GM12872 (cell line): Measurements from ENCODE around the gene TPD52L3.

Experiments
- TF ChIP-seq, protein P1 (sequence below): IDR thresholded peaks from 3 replicates; pipeline ENCODE4 v1.5.1; 2011; ENCODE audit warnings: low read depth, mild to moderate bottlenecking, low read length, moderate library complexity; ENCODE audit not compliant: insufficient read depth

TPD52L3 gene

DNA sequence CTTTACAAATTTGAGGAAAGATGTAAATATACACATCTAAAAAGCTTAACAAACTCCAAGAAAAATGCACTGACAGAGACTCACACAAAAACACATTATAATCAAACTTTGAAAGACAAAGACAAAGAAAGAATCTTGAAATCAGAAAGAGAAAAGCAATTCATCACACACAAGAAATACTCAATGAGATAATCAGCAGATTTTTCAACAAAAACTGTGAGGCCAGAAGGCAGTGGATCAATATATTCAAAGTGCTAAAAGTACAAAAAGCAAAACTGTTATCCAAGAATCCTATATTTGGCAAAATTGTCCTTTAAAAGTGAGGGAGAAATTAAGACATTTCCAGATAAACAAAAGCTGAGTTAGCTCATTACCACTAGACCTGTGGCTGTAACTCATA, 6.1 kb downstream of the TPD52L3 start:
- TF ChIP-seq, protein P1, sequence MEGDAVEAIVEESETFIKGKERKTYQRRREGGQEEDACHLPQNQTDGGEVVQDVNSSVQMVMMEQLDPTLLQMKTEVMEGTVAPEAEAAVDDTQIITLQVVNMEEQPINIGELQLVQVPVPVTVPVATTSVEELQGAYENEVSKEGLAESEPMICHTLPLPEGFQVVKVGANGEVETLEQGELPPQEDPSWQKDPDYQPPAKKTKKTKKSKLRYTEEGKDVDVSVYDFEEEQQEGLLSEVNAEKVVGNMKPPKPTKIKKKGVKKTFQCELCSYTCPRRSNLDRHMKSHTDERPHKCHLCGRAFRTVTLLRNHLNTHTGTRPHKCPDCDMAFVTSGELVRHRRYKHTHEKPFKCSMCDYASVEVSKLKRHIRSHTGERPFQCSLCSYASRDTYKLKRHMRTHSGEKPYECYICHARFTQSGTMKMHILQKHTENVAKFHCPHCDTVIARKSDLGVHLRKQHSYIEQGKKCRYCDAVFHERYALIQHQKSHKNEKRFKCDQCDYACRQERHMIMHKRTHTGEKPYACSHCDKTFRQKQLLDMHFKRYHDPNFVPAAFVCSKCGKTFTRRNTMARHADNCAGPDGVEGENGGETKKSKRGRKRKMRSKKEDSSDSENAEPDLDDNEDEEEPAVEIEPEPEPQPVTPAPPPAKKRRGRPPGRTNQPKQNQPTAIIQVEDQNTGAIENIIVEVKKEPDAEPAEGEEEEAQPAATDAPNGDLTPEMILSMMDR: no peak

DNA sequence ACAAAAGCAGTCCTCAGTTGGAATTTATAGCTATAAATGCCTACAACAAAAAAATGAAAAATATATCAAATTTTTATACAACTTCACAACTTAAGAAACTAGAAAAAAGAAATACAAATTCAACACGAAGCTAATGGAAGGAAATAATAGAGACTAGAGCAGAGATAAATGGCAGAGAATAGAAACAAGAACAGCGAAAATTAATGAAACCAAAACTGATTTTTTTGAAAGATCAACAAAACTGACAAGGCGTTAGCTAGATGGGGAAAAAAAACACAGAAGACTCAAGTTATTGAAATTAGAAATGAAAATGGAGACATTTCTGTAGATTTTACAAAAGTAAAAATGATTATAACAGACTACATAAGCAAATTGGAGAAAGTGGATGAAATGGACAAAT, 20.6 kb downstream of the TPD52L3 start:
- TF ChIP-seq, protein P1: no peak

DNA sequence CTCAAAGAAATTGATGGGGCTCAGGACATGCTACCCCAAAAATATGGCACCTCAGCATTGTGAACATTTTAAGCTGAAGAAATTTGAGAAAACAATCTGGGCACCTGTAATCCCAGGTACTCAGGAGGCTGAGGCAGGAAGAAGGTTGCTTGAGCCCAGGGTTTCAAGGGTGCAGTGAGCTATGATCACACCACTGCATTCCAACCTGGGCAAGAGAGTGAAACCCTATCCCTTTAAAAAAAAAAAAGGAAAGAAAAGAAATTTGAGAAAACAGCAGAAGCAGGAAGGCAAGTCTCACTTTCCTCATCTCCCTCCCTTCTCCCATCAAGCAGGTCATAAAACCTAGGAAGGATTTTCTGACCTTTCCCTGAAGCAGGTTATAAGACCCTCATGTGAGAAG, 23.6 kb downstream of the TPD52L3 start:
- TF ChIP-seq, protein P1: no peak

DNA sequence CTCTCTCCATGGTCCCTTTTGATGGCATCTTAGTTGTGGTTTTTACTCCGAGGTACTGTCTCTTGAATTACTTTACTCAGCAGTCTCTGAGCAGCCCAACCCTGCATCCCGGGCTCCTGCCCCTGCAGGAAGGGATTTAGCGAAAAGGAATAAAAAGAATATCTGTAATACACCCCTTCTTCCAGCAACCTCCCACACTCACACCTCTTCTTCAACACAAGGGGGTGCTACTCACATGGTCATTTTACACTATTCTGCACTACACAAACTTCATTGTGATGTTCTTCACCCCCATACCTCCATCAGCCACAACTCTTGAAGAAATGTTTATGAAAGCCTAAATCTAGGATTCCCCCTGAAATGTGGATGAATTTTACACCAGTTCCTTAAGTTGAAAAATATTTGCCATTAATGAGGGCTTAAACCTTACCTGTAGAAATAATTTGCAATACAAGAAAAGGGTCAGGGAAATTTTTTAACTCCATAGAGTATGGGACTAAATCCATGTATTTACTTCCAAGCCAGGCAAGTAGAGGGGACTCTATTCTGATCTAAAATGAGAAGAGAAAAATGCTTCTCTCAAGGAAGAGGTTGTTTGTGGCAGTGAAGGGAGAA, 26.0 kb downstream of the TPD52L3 start:
- TF ChIP-seq, protein P1: peak; percentile 79

DNA sequence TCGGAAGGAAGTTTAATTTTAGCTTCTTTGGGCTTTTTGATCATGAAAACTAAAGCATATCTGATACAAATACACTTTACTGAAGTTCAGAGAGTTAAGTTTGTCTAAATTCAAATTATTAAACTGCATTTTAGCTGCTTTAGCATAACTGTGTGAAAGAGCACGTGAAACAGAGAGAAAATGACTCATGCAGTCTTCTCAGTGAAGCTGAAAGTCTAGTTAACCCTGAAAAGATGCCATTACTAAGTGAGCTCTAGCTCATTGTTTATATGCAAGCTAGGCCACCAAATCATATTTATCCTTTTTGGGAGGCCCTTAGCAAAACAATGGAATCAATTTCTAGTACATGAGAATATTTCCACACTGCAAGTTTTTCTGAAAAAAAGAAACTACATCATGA, 27.6 kb downstream of the TPD52L3 start:
- TF ChIP-seq, protein P1: no peak

DNA sequence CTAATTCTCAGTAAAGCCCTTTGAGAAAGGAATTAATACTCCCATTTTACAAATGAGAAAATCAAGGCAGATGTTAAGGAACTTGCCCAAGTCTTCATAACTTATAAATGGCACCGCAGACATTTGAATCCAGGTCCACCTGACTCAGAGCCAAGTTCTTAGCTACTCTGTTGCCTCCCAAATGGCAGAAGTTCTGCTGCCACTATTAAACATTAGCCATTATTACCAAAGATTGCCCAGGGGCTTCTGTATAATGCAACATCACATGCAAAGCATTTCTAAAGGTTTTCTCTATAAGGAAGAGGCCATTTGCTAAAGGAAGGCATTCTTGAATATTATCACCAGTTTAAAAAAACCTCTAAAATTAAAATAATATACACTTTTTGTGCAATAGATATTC, 28.3 kb downstream of the TPD52L3 start:
- TF ChIP-seq, protein P1: no peak

DNA sequence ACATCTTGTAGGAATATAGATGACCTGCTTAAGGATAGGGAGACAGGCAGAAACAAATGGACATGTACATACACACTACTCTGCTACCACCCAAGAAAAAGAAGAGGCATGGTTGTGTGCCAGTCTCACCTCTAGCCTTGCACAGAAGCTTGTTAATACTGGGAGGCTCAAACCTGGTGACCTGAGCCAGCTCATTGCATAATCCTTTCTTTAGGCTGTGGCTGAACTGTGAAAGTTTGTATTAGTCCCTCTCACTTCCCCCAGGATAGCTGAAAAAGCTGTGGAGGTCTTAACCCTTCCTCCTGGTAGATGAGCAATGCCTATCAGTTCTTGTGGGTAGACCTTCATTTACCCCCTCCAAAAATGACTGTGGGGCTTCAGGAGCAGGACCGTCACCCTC, 28.7 kb downstream of the TPD52L3 start:
- TF ChIP-seq, protein P1: no peak
